ENCODE data around the gene LTBP1. TPM values are rescaled to one million over a fixed set of nuclear protein-coding genes. Genes with fewer than 3 reads are reported as not detected.
"Not testable (repeated sequence)": the region's sequence is repeated elsewhere in the genome, so short reads cannot be mapped to it uniquely, and the experiment has no call there.

The LTBP1 gene
- total RNA-seq, 1 donor from 2014 or later, result 124 TPM

DNA sequence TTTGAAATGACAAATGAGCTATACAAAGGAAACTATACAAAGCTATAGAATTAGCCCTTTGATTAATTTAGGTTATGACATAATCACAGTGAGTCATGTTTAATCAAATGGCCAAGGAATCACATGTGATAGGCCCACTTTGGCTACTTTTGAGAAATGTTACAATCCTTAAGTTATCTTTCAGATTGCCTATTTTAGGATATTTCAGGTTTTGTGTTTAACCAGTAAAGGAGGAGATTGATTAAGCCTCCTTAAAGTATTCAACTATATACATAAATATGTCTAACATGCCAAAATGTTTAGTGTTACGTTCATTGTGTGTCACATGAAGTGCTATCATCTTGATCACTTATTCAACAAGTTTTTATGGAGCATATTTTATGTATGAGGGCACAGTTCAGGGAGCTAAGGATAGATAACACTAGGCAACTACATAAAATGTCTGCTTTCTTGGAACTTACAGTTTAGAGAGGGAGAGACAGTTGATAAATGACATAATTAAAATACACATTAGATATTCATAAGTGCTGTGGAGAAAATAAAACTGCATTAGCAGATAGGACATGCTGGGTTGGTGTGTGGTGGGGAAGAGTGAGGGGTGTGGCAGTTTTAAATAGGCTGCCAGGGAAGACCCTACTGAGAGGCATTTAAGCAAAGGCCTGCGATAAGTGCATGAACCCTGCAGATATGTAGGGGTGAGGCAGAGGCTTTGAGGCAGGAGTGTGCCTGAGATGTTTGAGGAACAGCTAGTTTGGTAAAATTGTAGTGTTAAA is 77.2 kb downstream of the LTBP1 start:
- intact Hi-C loops (cut with DNase I), result loop anchor here (2.0 kb wide), 1 partner anchor 77 kb away; the partner anchor contains the start of gene LTBP1
- no peak for DNase-seq (ENCODE audit: low spot score)

DNA sequence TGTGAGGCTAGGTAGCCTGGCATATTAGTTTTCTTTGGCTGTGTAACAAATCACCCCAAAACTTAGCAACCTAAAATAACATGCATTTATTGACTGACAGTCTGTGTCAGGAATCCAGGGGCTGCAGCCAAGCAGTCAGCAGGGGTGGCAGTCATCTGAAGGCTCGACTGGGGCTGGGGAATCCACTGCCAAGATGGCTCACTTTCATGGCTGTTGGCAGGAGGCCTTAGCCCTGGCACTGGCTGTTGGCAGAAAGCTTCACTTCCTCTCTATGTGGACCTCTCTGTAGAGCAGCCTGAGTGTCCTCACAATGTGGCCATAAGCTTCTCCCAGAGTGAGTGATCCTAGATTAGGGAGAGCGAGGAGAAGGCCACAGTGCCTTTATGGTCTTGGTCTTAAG is 78.0 kb downstream of the LTBP1 start:
- intact Hi-C loops (cut with DNase I), result no loop called here
- DNase-seq (ENCODE audit: low spot score), result no peak

DNA sequence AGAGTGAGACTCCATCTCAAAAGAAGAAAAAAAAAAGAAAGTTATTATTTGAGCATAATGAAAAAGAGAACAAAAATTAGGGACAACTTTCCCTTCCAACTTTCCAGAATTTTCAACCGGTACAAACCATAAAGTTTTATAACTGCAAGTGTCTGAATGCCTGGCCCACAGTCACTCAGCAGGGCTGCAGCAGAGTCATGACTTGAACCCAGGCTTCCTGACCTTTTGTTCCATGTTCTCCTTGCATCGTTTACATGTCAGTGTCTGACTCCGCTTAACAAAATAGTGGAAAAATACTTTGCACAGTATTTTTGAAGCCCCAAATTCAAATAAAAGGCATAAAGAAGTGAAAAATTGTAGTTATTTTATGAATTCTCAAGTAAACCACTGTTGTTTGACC is 82.7 kb downstream of the LTBP1 start:
- intact Hi-C loops (cut with DNase I), result no loop called here

DNA sequence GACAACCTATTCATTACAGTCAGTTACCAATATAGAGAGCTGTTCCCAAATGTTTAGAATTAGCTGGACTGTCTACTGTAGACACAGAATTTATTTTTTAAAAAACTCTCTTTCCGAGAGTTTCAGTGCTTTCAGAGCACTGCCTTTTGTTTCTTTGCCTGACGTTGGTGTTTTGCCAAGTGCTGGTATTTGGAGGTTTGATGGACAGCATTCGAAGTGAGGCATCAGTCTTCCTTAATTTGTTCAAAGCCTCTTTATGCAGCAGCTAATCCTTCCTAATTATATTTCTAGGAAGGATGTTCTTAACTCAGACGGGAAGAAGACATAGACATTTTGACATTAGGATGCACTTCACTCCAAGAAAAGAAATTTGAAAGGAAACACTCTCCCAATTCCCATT is 83.2 kb downstream of the LTBP1 start:
- intact Hi-C loops (cut with DNase I), result loop anchor here (5.0 to 10.0 kb wide), 3 partner anchors 242 to 475 kb away; no protein-coding TSS in a partner anchor
- no peak for DNase-seq (ENCODE audit: low spot score)

More for the DNA sequence above, 82.7 kb downstream of the LTBP1 start:
- no peak for DNase-seq (ENCODE audit: low spot score)

DNA sequence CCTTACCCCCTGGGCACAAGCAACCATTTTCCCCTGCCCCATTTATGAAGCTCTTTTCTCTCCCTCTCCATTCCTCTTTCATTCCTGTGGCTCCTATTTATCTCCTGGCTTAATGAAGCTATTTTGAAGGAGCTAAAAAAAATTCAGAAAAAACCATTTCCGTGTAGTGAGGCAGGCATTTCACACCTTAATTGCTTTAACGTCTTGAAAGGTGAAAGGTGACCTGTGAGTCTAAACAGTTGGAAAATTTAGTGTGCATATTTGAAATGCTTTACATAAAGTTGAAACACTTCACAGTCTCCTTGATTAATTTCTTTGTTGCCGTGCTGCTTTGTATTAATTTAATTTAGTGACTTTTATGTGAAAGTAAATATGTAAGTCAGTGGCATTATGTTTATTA is 83.6 kb downstream of the LTBP1 start:
- no peak for DNase-seq (ENCODE audit: low spot score)
- intact Hi-C loops (cut with DNase I), result loop anchor here (5.0 to 10.0 kb wide), 3 partner anchors 242 to 476 kb away; no protein-coding TSS in a partner anchor

DNA sequence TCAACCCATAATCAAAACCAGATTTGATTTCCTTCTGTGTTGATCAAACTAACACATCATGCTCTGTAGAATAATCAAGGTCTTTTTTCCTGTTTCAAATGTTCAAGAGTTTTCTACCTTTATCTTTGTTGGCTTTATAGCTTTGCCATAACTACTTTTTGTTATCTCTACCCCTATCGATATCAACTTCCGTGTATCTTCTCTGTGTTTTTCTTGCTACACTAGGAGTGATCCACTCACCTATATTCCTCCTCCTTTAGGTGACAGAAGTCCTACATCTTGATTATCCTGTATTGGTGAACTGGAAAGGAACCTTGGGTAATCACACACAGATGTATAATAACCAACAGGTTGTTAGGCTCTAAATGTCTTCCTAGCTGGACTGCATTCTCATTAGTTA is 85.5 kb downstream of the LTBP1 start:
- DNase-seq (ENCODE audit: low spot score), result no peak
- intact Hi-C loops (cut with DNase I), result loop anchor here (2.0 to 10.0 kb wide), 4 partner anchors 240 to 477 kb away; no protein-coding TSS in a partner anchor

DNA sequence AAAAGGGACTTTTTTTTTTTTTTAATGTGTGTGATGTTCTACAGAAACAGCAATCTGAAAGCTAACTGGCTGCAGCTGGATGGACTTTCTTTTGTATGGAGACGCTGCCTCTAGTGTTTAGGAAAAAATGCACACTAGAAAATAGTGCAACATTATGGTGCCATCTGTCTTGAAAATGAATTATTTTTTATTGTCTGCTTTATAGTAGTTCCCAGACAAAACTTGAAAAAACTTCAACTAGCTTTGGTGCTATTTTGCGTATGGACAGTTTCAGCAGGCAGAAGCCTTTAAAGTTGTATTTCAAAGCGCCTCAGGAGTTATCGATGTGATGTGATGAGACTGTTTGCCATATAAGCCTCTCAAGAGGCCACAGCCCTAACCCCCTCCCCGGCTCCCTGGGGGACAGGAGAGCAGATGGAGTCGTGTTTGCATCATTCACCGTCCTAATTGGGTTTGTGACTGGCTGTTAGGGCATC is 86.9 kb downstream of the LTBP1 start:
- intact Hi-C loops (cut with DNase I), result loop anchor here (2.0 to 10.0 kb wide), 4 partner anchors 239 to 479 kb away; no protein-coding TSS in a partner anchor
- DNase-seq (ENCODE audit: low spot score), result no peak

DNA sequence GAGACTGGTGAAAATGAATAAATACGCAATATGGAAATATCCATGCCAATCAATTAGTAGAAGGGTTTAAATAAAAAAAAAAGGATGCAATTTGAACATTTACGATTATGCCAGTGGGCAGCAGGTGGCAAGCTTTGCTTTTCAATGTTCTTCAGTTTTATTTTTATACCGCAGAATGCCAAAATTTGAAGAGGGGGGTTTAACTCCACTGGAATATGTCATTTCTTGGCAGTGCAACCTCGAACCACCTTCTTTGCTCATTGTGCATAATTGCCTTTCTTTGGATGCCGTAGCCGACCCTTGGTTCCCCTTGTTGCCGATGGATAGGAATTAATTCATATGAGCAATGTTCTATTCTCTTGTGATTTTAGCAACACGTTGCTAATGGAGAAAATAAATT is 88.0 kb downstream of the LTBP1 start:
- no peak for DNase-seq (ENCODE audit: low spot score)
- intact Hi-C loops (cut with DNase I), result loop anchor here (5.0 to 10.0 kb wide), 3 partner anchors 238 to 480 kb away; no protein-coding TSS in a partner anchor

DNA sequence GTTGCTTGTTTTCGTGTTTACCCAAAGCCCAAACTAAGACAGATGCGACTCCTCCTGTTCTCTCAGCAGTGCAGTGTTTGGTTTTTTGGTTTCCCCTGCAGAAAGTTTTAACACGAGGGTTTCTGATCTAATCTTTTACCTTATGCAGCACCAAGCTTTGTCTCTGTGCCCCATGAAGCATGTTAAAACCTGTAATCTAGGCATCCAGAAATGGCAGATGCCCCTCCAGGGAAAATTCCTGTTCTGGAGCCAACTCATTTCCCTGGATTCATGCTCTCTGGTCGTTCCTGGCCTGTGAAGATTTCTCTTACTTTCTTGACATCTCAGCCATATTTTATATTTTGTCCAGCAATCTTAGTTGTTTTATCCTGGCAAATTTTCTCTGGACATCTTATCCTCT is 91.5 kb downstream of the LTBP1 start:
- no peak for DNase-seq (ENCODE audit: low spot score)
- intact Hi-C loops (cut with DNase I), result loop anchor here (10.0 kb wide), 2 partner anchors 337 to 483 kb away; no protein-coding TSS in a partner anchor

DNA sequence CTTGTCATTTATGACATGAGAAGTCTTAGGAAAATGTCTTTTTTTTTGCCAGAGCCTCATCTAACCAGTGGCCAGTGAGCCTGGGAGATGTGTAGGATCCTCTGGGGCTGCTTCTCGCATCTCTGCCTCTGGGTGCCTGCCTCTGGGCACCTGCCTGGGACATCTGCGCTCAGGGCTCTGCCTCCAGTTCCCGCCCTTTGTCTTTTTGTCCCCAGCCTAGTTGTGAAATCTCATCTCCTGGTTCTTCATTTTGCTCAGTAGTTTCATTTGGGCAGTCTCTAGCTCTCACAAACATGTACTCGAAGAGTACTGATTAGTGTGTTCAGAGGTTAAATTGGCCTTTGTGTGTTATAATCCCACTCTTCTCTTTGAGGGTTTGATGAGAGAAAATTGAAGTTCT is 92.0 kb downstream of the LTBP1 start:
- intact Hi-C loops (cut with DNase I), result loop anchor here (10.0 kb wide), 2 partner anchors 336 to 484 kb away; no protein-coding TSS in a partner anchor
- DNase-seq (ENCODE audit: low spot score), result no peak

DNA sequence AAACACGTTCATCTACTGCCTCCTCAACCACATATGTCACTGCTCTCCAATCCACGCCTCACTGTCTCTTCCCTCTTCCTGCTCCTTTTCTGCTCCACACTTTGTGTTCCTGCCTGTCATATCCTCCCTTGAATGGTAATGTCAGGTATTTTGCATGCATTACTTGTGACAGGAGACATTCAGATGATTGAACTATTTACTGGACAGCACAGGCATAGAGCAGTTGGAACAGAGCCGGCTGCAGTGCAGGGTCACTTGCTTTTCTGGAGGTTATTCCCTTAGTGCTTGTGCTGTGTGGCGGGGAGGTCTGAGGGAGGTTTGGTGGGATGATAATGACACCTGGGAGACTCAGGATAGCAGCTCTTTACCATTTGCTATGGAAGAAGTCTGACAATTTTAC is 93.8 kb downstream of the LTBP1 start:
- DNase-seq (ENCODE audit: low spot score), result no peak
- intact Hi-C loops (cut with DNase I), result loop anchor here (5.0 kb wide), 1 partner anchor 397 kb away; no protein-coding TSS in a partner anchor

DNA sequence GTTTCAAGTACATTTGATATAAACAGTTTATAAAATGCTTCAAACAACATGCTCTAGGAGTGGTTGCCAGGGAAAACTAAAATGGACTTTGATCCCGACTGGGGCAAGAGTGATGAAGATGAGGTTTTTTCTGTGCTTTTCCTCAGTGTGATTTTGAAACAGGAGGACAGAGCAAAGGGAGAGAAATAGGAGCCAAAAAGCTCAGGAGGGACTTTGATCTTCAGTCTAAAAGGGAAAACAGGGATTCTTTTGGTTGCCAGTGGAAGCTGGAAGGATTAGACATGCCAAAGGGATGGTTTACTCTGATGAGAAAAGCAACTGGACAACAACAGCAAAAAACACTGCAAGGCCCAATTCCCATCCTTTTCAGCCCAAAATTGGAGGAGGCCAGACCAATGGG is 95.5 kb downstream of the LTBP1 start:
- no peak for DNase-seq (ENCODE audit: low spot score)
- intact Hi-C loops (cut with DNase I), result loop anchor here (5.0 kb wide), 1 partner anchor 395 kb away; no protein-coding TSS in a partner anchor

DNA sequence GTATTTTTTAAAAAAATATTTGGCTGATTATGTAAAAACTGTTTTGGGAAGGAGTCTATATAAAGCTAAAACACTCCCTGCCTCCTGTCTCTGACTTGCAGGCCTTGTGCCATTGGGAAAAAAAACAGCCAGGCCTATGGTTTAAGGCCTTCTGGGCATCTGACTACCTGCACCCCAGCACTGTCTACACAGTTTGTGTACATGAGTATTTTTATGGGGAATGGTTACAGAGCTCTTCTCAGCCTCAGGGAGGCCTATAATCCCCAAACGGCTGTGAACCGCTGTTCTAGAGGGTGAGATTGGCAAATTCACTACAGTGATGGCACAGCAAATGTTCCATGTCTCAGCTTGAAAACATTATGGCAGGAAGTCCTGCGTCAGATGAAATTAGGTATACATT is 96.1 kb downstream of the LTBP1 start:
- intact Hi-C loops (cut with DNase I), result loop anchor here (5.0 kb wide), 1 partner anchor 394 kb away; no protein-coding TSS in a partner anchor
- DNase-seq (ENCODE audit: low spot score), result no peak

DNA sequence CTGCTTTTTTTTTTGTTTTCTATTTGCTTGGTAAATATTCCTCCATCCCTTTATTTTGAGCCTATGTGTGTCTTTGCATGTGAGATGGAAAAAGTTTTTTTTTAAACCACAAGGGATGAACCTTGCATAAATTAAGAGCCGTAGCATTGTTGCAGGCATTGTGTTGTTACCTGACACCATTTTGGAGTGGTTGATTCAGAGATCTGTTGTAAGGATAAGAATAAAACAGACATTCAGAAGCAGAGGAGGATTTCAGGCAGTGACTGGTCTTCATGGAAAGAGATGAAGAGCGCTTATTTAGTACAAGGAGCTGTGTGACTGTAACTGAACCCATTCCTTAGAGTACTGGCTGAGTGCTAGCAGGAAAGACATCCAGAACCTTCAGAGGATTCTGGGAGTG is 101.2 kb downstream of the LTBP1 start:
- intact Hi-C loops (cut with DNase I), result no loop called here
- DNase-seq (ENCODE audit: low spot score), result no peak

DNA sequence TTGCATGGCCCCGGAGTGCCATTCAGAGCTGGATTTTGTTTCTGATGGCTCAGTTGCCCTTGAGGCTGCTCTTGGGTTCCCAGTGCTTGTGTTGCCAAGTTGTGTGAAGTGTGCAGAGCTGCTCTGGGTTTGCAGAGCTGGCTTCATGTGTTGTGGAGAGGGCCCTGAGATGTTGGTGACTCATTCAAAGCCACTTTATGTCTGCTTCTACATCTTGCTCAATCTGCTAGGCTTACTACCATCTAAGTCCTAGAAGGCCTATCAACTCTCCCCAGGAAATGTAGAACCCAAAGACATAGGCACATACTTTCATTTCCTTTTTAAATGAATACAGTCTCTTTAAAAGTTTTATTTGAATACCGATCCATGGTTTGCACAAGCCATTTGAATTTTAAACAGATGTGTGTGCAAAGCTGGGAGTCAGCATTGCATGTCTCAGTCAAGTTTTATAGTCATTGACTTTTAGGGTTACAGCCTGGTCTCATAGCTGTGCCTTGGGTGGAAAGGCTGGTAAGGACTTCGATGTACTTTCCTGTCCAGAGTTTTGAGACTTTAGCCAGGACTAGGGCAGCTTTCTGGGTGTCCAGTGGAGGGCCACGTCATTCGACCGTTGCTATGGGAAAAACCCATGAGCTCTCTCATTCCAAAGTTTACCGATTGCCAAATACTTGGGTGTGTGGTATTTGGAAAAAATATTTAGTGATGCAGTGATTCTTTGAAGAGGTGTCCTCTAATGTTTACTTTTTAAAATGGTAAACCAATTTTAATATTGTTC is 105.0 kb downstream of the LTBP1 start:
- intact Hi-C loops (cut with DNase I), result no loop called here
- DNase-seq (ENCODE audit: low spot score), result no peak

DNA sequence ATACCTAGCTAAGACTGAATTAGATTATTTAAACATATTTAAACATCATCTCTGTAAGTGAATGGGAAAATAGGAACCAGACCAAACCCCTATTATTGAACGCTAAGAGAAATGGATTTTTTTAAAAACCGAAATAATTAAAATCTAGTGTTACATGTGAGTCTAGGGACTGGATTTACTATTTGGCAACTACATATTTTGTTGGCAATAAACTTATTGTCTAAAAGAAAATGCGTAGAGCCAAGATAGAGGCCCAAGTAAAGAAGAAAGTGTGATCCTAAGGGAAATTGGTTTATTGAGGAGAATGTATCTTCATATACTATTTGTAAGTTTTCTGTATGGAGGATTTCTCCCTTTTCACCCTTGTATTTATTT is 105.6 kb downstream of the LTBP1 start:
- intact Hi-C loops (cut with DNase I), result no loop called here
- DNase-seq (ENCODE audit: low spot score), result no peak

DNA sequence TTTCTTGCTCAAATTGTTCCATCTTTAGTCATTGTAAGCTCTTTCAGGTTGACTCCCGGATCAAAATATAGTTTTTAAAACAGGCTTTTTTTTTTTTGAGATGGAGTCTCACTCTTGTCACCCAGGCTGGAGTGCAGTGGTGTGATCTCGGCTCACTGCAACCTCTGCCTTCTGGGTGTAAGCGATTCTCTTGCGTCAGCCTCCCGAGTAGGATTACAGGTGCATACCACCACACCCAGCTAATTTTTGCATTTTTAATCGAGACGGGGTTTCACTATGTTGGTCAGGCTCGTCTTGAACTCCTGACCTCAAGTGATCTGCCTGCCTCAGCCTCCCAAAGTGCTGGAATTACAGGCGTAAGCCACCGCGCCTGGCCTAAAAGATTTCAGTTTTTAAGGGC is 106.0 kb downstream of the LTBP1 start:
- DNase-seq (ENCODE audit: low spot score); intact Hi-C loops (cut with DNase I): not testable (repeated sequence)

DNA sequence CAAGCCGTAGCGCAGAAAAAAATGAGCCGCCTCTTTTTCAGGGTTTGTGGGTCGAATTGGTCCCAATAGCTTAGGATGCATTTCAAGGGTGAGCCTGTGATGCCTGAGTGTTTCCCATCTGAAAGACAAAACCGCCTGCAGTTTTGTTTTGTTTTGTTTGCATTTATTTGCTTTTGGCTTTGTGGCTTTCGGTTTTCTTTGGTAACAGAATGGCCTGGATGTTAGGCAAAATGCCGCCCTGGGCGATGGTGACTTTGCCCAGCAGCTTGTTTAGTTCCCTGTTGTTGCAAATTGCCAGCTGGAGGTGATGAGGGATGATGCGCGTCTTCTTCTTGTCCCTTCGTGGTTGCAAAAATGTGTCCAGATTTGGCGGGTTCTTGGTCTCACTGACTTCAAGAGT is 109.4 kb downstream of the LTBP1 start:
- intact Hi-C loops (cut with DNase I), result no loop called here
- DNase-seq (ENCODE audit: low spot score), result no peak

DNA sequence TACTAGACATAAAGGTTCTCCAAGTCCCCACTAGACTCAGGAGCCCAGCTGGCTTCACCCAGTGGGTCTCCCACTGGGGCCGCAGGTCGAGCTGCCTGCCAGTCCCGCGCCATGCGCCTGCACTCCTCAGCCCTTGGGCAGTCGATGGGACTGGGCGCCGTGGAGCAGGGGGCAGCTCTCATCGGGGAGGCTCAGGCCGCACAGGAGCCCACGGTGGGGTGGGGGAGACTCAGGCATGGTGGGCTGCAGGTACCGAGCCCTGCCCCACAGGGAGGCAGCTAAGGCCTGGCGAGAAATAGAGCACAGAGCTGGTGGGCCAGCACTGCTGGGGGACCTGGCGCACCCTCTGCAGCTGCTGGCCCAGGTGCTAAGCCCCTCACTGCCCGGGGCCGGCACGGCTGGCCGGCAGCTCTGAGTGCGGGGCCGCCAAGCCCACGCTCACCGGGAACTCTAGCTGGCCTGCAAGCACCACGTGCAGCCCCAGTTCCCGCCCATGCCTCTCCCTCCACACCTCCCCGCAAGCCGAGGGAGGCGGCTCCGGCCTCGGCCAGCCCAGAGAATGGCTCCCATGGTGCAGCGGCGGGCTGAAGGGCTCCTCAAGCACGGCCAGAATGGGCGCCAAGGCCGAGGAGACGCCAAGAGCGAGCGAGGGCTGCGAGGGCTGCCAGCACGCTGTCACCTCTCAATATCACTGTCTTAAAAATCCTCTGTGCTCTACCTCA is 110.7 kb downstream of the LTBP1 start:
- intact Hi-C loops (cut with DNase I); DNase-seq (ENCODE audit: low spot score): not testable (repeated sequence)
